Measurements from ENCODE around the gene MAPRE2. TPM values are rescaled to one million over a fixed set of nuclear protein-coding genes. Genes with fewer than 3 reads are reported as not detected.

The MAPRE2 gene
- total and polyA plus RNA-seq, 2 of the 13 experiments (the other 11 are each of a cell fraction or from before 2014, with no cell fraction given) = 34.5 to 67.9 TPM

DNA sequence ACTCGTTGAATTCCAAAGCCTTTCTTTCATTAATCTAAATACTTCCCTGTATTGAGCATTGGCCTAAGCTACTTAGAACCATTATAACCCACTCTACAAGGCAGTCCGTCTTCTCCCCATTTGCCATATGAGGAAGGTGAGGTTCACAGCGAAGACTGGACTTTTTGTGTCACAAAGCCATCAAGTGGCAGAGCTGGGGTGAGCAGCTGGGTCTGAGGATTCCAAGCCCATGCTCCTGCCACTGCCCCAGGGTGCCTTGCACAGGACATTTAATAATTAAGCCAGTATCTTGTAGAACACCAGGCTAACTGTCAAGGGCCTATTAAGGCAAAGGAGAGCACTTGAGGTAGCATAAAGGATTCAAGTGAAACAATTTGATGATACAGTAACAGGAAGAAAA, 130.8 kb downstream of the MAPRE2 start (continued):
- TF ChIP-seq JARID2 (CRISPR knock-in tag; IDR thresholded peaks at IDR 0.05; ENCODE audit: insufficient replicate concordance) = no peak
- peak; percentile 54; the same call in 1 of the 2 replicates for TF ChIP-seq SALL1 (CRISPR knock-in tag; IDR thresholded peaks at IDR 0.05)
- TF ChIP-seq GTF3A (CRISPR knock-in tag; conservative IDR thresholded peaks at IDR 0.05) = no peak
- no peak for TF ChIP-seq NR2C2 (CRISPR knock-in tag; IDR thresholded peaks at IDR 0.05; ENCODE audit: borderline replicate concordance)
- TF ChIP-seq, protein P1, sequence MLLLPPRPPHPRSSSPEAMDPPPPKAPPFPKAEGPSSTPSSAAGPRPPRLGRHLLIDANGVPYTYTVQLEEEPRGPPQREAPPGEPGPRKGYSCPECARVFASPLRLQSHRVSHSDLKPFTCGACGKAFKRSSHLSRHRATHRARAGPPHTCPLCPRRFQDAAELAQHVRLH (CRISPR knock-in tag; IDR thresholded peaks at IDR 0.05; ENCODE audit: borderline replicate concordance, low read depth) = no peak
- TF ChIP-seq, protein P2, sequence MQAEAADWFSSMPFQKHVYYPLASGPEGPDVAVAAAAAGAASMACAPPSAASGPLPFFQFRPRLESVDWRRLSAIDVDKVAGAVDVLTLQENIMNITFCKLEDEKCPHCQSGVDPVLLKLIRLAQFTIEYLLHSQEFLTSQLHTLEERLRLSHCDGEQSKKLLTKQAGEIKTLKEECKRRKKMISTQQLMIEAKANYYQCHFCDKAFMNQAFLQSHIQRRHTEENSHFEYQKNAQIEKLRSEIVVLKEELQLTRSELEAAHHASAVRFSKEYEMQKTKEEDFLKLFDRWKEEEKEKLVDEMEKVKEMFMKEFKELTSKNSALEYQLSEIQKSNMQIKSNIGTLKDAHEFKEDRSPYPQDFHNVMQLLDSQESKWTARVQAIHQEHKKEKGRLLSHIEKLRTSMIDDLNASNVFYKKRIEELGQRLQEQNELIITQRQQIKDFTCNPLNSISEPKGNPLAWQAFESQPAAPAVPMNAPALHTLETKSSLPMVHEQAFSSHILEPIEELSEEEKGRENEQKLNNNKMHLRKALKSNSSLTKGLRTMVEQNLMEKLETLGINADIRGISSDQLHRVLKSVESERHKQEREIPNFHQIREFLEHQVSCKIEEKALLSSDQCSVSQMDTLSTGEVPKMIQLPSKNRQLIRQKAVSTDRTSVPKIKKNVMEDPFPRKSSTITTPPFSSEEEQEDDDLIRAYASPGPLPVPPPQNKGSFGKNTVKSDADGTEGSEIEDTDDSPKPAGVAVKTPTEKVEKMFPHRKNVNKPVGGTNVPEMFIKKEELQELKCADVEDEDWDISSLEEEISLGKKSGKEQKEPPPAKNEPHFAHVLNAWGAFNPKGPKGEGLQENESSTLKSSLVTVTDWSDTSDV (CRISPR knock-in tag; IDR thresholded peaks at IDR 0.05) = no peak
- TF ChIP-seq ZFP36 (IDR thresholded peaks at IDR 0.05; ENCODE audit: borderline replicate concordance, low read depth, low read length, partially characterized antibody) = no peak
- no peak for TF ChIP-seq SP2 (CRISPR knock-in tag; IDR thresholded peaks at IDR 0.05)
- TF ChIP-seq, protein P3, sequence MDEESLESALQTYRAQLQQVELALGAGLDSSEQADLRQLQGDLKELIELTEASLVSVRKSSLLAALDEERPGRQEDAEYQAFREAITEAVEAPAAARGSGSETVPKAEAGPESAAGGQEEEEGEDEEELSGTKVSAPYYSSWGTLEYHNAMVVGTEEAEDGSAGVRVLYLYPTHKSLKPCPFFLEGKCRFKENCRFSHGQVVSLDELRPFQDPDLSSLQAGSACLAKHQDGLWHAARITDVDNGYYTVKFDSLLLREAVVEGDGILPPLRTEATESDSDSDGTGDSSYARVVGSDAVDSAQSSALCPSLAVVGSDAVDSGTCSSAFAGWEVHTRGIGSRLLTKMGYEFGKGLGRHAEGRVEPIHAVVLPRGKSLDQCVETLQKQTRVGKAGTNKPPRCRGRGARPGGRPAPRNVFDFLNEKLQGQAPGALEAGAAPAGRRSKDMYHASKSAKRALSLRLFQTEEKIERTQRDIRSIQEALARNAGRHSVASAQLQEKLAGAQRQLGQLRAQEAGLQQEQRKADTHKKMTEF (CRISPR knock-in tag; IDR thresholded peaks at IDR 0.05) = no peak
- TF ChIP-seq, protein P4, sequence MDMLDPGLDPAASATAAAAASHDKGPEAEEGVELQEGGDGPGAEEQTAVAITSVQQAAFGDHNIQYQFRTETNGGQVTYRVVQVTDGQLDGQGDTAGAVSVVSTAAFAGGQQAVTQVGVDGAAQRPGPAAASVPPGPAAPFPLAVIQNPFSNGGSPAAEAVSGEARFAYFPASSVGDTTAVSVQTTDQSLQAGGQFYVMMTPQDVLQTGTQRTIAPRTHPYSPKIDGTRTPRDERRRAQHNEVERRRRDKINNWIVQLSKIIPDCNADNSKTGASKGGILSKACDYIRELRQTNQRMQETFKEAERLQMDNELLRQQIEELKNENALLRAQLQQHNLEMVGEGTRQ (IDR thresholded peaks at IDR 0.05; ENCODE audit: low read depth, low read length) = no peak
- TF ChIP-seq, protein P4 (CRISPR knock-in tag; IDR thresholded peaks at IDR 0.05; ENCODE audit: borderline replicate concordance) = no peak
- TF ChIP-seq NFYC (CRISPR knock-in tag; IDR thresholded peaks at IDR 0.05) = no peak
- TF ChIP-seq ZNF207 (IDR thresholded peaks at IDR 0.05; ENCODE audit: borderline replicate concordance) = no peak
- TF ChIP-seq TEAD3 (CRISPR knock-in tag; optimal IDR thresholded peaks at IDR 0.05; ENCODE audit: borderline replicate concordance) = peak; percentile 52
- TF ChIP-seq MAF1 (CRISPR knock-in tag; IDR thresholded peaks at IDR 0.05; ENCODE audit: borderline replicate concordance) = no peak
- TF ChIP-seq ZNF33B (CRISPR knock-in tag; IDR thresholded peaks at IDR 0.05) = 0 out of 2 replicates have a peak, but pooled peaks have one; percentile 21
- no peak for TF ChIP-seq ZEB1 (IDR thresholded peaks at IDR 0.05; ENCODE audit: insufficient replicate concordance, low read depth)
- TF ChIP-seq NR2F1 (CRISPR knock-in tag; IDR thresholded peaks at IDR 0.05) = no peak
- TF ChIP-seq, protein P5, sequence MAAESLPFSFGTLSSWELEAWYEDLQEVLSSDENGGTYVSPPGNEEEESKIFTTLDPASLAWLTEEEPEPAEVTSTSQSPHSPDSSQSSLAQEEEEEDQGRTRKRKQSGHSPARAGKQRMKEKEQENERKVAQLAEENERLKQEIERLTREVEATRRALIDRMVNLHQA (CRISPR knock-in tag; IDR thresholded peaks at IDR 0.05) = no peak
- no peak for TF ChIP-seq ZKSCAN8 (CRISPR knock-in tag; IDR thresholded peaks at IDR 0.05; ENCODE audit: borderline replicate concordance)
- TF ChIP-seq, protein P6, sequence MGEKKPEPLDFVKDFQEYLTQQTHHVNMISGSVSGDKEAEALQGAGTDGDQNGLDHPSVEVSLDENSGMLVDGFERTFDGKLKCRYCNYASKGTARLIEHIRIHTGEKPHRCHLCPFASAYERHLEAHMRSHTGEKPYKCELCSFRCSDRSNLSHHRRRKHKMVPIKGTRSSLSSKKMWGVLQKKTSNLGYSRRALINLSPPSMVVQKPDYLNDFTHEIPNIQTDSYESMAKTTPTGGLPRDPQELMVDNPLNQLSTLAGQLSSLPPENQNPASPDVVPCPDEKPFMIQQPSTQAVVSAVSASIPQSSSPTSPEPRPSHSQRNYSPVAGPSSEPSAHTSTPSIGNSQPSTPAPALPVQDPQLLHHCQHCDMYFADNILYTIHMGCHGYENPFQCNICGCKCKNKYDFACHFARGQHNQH (CRISPR knock-in tag; IDR thresholded peaks at IDR 0.05) = no peak

Measured in HepG2 (cell line).